D721Med (cell line): ENCODE measurements around the gene CD86.
"Not testable (repeated sequence)": the region's sequence is repeated elsewhere in the genome, so short reads cannot be mapped to it uniquely, and the experiment has no call there.

Experiments used
- DNase-seq: peaks from one replicate; pipeline ENCODE4 v3.0.0; 2011; ENCODE audit warnings: low spot score; ENCODE audit not compliant: insufficient read length
- FAIRE-seq: peaks from 2 replicates; lab custom pipeline; 2011; peaks lifted over from hg19 to GRCh38; lab: Jason Lieb, UNC
- TF ChIP-seq, protein P1 (sequence below): IDR thresholded peaks from 2 replicates; pipeline ENCODE4 v1.5.1; 2012; ENCODE audit warnings: mild to moderate bottlenecking, control low read depth; ENCODE audit not compliant: insufficient read depth; ENCODE audit errors: missing control alignments

The CD86 gene

DNA sequence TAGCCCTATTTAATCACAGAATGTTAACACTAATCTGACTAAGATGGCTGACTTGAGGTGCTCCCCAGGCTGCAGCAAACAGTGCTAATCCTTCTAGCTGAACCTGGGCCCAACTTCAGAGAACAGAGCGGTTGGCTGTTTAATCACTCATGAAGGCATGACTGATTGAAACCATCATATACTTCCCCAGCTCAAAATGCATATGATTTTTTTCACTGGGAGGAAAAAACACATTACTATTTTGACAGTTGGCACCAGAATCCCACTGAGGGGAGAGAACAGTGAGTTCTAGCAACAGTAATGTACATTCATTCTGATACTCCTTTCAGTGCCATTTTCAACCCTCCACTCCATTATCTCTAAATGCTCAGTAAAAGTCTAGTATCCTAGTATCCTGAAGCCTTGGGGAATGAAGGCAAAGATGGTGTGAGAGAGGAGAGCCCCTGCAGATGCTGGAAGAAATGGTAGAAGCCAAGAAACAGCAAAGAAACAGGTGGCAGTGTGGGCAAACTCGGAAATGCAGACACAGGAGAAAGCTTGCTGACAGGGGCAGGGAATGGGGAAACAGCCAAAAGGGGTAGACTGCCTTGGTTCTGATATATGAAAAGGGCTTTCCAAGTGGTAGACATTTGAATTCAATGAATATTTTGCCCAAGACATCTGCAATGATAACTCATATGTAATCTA is 93.9 kb downstream of the CD86 start:
- TF ChIP-seq, protein P1, sequence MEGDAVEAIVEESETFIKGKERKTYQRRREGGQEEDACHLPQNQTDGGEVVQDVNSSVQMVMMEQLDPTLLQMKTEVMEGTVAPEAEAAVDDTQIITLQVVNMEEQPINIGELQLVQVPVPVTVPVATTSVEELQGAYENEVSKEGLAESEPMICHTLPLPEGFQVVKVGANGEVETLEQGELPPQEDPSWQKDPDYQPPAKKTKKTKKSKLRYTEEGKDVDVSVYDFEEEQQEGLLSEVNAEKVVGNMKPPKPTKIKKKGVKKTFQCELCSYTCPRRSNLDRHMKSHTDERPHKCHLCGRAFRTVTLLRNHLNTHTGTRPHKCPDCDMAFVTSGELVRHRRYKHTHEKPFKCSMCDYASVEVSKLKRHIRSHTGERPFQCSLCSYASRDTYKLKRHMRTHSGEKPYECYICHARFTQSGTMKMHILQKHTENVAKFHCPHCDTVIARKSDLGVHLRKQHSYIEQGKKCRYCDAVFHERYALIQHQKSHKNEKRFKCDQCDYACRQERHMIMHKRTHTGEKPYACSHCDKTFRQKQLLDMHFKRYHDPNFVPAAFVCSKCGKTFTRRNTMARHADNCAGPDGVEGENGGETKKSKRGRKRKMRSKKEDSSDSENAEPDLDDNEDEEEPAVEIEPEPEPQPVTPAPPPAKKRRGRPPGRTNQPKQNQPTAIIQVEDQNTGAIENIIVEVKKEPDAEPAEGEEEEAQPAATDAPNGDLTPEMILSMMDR, result no peak
- FAIRE-seq, result no peak
- DNase-seq, result no peak

DNA sequence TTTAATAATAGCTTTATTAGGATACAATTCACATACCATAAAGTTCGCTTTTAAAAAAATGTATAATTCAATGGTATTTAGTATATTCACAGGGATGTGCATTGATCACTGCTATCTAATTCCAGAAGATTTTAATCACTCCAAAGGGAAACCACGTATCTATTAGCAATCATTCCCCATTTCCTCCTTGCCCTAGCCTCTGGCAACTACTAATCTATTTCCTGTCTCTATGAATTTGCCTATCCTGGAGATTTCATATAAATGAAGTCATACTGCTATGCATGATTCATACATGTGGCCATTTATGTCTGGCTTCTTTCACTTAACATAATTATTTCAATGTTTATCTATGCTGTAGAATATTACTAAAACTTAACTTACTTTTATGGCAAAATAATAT is 96.3 kb downstream of the CD86 start:
- FAIRE-seq (no peak), DNase-seq (no peak)
- TF ChIP-seq, protein P1, result no peak

DNA sequence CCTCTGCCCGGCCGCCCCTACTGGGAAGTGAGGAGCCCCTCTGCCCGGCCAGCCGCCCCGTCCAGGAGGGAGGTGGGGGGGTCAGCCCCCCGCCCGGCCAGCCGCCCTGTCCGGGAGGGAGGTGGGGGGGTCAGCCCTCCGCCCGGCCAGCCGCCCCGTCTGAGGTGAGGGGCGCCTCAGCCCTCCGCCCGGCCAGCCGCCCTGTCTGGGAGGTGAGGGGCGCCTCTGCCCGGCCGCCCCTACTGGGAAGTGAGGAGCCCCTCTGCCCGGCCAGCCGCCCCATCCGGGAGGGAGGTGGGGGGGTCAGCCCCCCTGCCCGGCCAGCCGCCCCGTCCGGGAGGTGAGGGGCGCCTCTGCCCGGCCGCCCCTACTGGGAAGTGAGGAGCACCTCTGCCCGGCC is 109.8 kb downstream of the CD86 start:
- not testable (repeated sequence) for FAIRE-seq, DNase-seq

DNA sequence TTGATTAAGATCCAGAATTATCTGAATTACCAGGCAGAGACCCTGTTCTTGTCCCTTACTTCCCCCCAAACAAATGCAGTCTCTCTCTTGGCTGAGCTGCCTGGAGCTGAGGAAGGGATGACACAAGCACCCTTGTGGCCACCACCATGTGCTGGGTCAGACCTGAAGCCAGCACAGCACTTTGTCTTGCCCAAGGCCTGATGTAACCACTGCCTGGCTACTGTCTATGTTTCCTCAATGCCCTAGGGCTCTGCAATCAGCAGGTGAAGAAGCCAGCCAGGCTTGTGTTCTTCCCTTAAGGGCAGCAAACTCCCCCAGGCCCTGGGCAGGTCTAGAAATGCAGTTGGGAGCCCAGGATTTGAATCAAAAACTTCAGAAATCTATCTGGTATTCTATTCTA is 112.5 kb downstream of the CD86 start:
- TF ChIP-seq, protein P1, result no peak
- FAIRE-seq, result no peak
- no peak for DNase-seq

DNA sequence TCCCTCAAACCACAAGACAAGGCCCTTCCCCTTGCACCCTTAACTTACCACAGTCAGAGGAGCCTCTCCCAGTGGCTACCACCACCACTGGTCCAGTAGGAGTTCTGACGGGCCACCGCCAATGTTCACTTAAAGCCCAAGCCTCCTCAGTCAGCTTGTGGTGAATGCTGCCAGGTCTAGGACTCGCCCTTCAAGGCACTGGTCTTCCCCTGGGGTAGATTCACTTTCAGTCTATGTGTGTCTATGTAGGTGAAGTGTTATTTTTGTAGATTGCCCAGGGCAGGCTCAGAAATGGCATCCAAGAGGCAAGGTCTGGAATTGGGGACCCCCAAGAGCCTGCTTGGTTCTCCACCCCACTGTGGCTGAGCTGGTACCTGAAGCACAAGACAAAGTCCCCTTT is 112.9 kb downstream of the CD86 start:
- DNase-seq (no peak), FAIRE-seq (no peak)
- TF ChIP-seq, protein P1, result no peak

DNA sequence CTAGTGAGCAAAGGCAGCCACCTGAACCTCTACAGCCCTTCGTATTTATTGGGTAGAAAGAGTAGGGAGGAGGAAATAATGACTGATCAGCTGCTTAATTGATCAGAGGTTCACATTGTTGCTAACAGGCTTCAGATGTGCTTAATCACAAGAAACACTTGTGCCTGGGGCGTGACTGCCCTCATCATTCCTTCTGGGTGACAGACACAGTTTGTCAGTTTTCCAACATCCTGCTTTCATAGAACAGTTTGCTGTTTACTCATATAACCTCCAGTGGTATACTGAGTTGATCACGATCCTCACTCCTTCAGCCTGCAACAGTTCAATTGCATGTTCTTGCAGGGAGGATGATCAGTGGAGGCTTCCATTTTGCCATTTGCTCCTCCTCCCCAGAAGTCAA is 114.7 kb downstream of the CD86 start:
- FAIRE-seq (no peak), DNase-seq (no peak)
- TF ChIP-seq, protein P1, result no peak
